Spleen (tissue), 7 donors: ENCODE results near the gene FBLIM1.

ENCODE experiments used
- CTCF ChIP-seq, 11 experiments: fragments of 200-600 bp in 7 of 11; fragments of 450-650 bp in 4 of 11; sonication (generic) in 4 of 11; IDR thresholded peaks in 8 of 11; conservative IDR thresholded peaks in 3 of 11; 1 replicate in 7 of 11; 2 replicates in 4 of 11; pipeline versions ENCODE4 v1.4.0 to v1.8.0; 2016 to 2021; ENCODE audit warnings: antibody characterized with exemption in 11 of 11, inconsistent platforms in 4 of 11, mild to moderate bottlenecking in 1 of 11
- POLR2A ChIP-seq, 3 donors: fragments of 450-650 bp; IDR thresholded peaks; one replicate each; pipeline ENCODE4 v1.5.1; 2017; ENCODE audit warnings: antibody characterized with exemption in 3 of 3, mild to moderate bottlenecking in 1 of 3
- POLR2AphosphoS5 ChIP-seq, 3 donors: sonication (generic); formaldehyde crosslinking; IDR thresholded peaks; one replicate each; pipeline ENCODE4 v1.5.1; 2017; ENCODE audit warnings: antibody characterized with exemption in 3 of 3
- donor health status: DM: no; HTN: no; CAD: no; lungs with moderate emphysema.
- donor health status: DM: no; HTN: no; CAD: no.
- donor health status: DM: no; HTN: no; CAD: no.

- TF ChIP-seq POLR2A (IDR thresholded peaks at IDR 0.05) = no peak
- TF ChIP-seq CTCF (IDR thresholded peaks at IDR 0.05 in 8 of 11, conservative IDR thresholded peaks at IDR 0.05 in 3 of 11) = no peak
- no peak for TF ChIP-seq POLR2AphosphoS5 (IDR thresholded peaks at IDR 0.05)
These were observed 24.3 kb upstream of the FBLIM1 start for GRCh38 chr1:15734296-15734695.
